ENCODE measurements around the gene PARPBP. TPM values are rescaled to one million over a fixed set of nuclear protein-coding genes. Genes with fewer than 3 reads are reported as not detected.

PARPBP gene
- total and polyA plus RNA-seq, 2 experiments from 2014 or later = 6.6 to 11.0 TPM

DNA sequence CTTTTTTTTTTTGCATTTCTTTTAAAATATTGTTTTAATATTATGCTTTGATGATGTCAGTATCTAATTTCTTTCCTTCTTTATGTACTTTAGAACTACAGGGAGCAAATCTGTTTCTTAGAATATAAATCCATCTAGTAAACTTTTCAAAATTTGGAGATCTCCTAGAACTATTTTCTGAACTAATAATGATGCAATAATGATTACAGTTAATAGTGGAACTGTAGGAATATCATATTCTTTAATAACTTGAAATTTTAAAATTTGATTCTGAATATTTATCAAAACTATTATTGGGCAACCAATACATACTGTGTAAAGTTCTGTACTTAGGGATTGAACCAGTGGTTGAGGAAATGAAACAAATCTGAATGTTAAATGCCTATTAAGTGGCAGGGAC lies 100.8 kb downstream of the PARPBP start:
- Histone ChIP-seq H3K36me3 (replicated peaks; ENCODE audit: insufficient read depth, low read depth) (no peaks in the 10 kb centered on the region), H4K20me1 (ENCODE audit: insufficient read depth, poor library complexity, severe bottlenecking) (no peaks in the 10 kb centered on the region), H3K27ac (no peak overlapping the region), H3K9me3 (ENCODE audit: low read depth) (no peaks in the 10 kb centered on the region), H3K9me2 (replicated peaks; ENCODE audit: insufficient read depth) (no peaks in the 10 kb centered on the region), H3K4me1 (ENCODE audit: insufficient read depth) (no peaks in the 10 kb centered on the region), H3K27me3 (no peaks in the 10 kb centered on the region), H3K4me3 (no peak overlapping the region), H2AFZ (no peak overlapping the region), H3K79me2 (no peaks in the 10 kb centered on the region), H3K4me2 (no peak overlapping the region)
- DNase-seq (ENCODE audit: low spot score) = no peak
- TF ChIP-seq EZH2phosphoT487 (IDR thresholded peaks at IDR 0.05; ENCODE audit: low read depth, severe bottlenecking, unreplicated experiment) (no peak), EZH2 (IDR thresholded peaks at IDR 0.05; ENCODE audit: borderline replicate concordance) (no peak)

DNA sequence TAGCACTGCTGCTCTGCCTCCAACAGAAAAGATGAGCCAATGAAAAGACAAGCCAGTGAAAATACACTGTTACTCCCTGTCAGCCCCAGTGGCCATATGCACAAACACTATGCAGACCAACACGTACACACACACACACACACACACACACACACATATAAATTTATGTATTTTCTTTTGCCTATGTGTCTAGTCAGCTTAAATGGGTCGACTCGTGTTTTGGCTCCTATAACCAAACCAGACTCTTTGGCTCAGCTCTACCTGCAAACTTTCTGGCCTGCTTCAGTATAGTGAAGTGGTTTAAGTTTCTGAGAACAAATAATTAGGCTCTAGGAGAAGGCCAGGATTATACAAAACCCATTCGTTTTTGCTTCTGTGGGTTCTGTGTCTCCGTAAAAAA lies 108.0 kb downstream of the PARPBP start:
- H3K27me3 ChIP-seq = no peaks in the 10 kb centered on the region
- H3K4me1 ChIP-seq (ENCODE audit: insufficient read depth) = no peaks in the 10 kb centered on the region
- no peak overlapping the region for H2AFZ ChIP-seq
- no peaks in the 10 kb centered on the region for H3K79me2 ChIP-seq
- no peaks in the 10 kb centered on the region for H3K9me3 ChIP-seq (ENCODE audit: low read depth)
- H3K27ac ChIP-seq = no peak overlapping the region
- no peak for DNase-seq (ENCODE audit: low spot score)
- TF ChIP-seq EZH2 (IDR thresholded peaks at IDR 0.05; ENCODE audit: borderline replicate concordance) = no peak
- TF ChIP-seq, protein P1, sequence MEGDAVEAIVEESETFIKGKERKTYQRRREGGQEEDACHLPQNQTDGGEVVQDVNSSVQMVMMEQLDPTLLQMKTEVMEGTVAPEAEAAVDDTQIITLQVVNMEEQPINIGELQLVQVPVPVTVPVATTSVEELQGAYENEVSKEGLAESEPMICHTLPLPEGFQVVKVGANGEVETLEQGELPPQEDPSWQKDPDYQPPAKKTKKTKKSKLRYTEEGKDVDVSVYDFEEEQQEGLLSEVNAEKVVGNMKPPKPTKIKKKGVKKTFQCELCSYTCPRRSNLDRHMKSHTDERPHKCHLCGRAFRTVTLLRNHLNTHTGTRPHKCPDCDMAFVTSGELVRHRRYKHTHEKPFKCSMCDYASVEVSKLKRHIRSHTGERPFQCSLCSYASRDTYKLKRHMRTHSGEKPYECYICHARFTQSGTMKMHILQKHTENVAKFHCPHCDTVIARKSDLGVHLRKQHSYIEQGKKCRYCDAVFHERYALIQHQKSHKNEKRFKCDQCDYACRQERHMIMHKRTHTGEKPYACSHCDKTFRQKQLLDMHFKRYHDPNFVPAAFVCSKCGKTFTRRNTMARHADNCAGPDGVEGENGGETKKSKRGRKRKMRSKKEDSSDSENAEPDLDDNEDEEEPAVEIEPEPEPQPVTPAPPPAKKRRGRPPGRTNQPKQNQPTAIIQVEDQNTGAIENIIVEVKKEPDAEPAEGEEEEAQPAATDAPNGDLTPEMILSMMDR (IDR thresholded peaks at IDR 0.05; ENCODE audit: poor library complexity) = no peak
- TF ChIP-seq EZH2phosphoT487 (IDR thresholded peaks at IDR 0.05; ENCODE audit: low read depth, severe bottlenecking, unreplicated experiment) = no peak
- no peaks in the 10 kb centered on the region for H4K20me1 ChIP-seq (ENCODE audit: insufficient read depth, poor library complexity, severe bottlenecking)
- no peak overlapping the region for H3K4me3 ChIP-seq
- WGBS (ENCODE audit: low lambda C conversion rate, missing lambda C conversion rate) = 82% methylated on average over 5 of the region's 5 CpGs
- H3K9me2 ChIP-seq (replicated peaks; ENCODE audit: insufficient read depth) = no peaks in the 10 kb centered on the region
- no peak overlapping the region for H3K4me2 ChIP-seq
- no peaks in the 10 kb centered on the region for H3K36me3 ChIP-seq (replicated peaks; ENCODE audit: insufficient read depth, low read depth)

DNA sequence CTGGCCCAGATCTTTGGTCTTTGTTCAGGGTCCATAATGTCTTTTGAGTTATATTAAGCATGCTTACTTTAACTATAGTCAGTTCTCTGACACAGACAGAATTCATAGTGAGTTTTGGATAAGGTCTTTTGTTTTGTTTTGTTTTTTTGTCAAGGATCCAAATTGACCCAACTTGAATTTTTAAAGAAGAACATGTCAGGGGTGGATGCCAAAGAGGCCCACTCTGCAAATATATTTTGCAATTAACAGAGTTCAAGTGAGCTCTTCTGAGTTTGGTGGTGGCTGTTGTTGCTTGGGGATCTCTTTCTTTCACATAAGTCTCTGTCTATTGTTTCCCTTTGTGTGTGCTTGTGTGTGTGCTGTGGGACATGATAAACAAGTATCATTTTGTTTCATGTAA lies 112.1 kb downstream of the PARPBP start:
- peak overlapping the region; percentile 50 for H3K27ac ChIP-seq
- no peak for TF ChIP-seq EZH2 (IDR thresholded peaks at IDR 0.05; ENCODE audit: borderline replicate concordance)
- no peak for TF ChIP-seq EZH2phosphoT487 (IDR thresholded peaks at IDR 0.05; ENCODE audit: low read depth, severe bottlenecking, unreplicated experiment)
- TF ChIP-seq, protein P1 (IDR thresholded peaks at IDR 0.05; ENCODE audit: poor library complexity) = no peak

DNA sequence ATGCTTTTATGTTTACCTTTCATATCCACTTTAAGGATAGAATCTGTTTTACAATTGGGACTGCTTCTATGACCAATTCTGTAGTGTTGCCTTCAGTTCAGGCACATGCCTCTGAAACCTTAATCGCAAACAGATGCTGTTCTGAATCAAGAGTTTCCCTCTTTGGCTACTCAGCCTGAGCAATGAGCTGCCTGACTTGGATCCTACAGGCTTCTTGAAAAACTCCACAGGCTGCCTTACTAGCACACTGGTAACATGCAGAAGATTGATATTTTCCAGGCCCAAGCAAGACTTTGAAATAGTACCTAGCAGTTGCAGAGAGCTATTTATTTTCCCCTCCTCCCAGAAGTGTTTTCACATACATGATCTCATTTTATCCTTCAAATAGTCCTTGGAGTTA lies 112.5 kb downstream of the PARPBP start:
- Histone ChIP-seq H3K4me3 (no peak overlapping the region), H3K4me2 (no peak overlapping the region), H3K36me3 (replicated peaks; ENCODE audit: insufficient read depth, low read depth) (no peaks in the 10 kb centered on the region), H3K9me2 (replicated peaks; ENCODE audit: insufficient read depth) (no peaks in the 10 kb centered on the region), H3K27ac (peak overlapping the region; percentile 54), H4K20me1 (ENCODE audit: insufficient read depth, poor library complexity, severe bottlenecking) (no peaks in the 10 kb centered on the region), H3K4me1 (ENCODE audit: insufficient read depth) (no peaks in the 10 kb centered on the region), H2AFZ (no peak overlapping the region), H3K9me3 (ENCODE audit: low read depth) (no peaks in the 10 kb centered on the region), H3K27me3 (no peaks in the 10 kb centered on the region), H3K79me2 (no peaks in the 10 kb centered on the region)
- 45% methylated on average over 1 of the region's 1 CpG for WGBS (ENCODE audit: low lambda C conversion rate, missing lambda C conversion rate)
- TF ChIP-seq, protein P1 (IDR thresholded peaks at IDR 0.05; ENCODE audit: poor library complexity) = no peak
- TF ChIP-seq EZH2phosphoT487 (IDR thresholded peaks at IDR 0.05; ENCODE audit: low read depth, severe bottlenecking, unreplicated experiment) = no peak
- TF ChIP-seq EZH2 (IDR thresholded peaks at IDR 0.05; ENCODE audit: borderline replicate concordance) = no peak
- peak; percentile 14 for DNase-seq (ENCODE audit: low spot score)

More for the DNA sequence above, 112.1 kb downstream of the PARPBP start:
- Histone ChIP-seq H3K27me3 (no peaks in the 10 kb centered on the region), H3K4me3 (no peak overlapping the region), H3K9me2 (replicated peaks; ENCODE audit: insufficient read depth) (no peaks in the 10 kb centered on the region), H2AFZ (no peak overlapping the region), H3K4me1 (ENCODE audit: insufficient read depth) (no peaks in the 10 kb centered on the region), H3K36me3 (replicated peaks; ENCODE audit: insufficient read depth, low read depth) (no peaks in the 10 kb centered on the region), H3K9me3 (ENCODE audit: low read depth) (no peaks in the 10 kb centered on the region), H3K79me2 (no peaks in the 10 kb centered on the region), H3K4me2 (no peak overlapping the region), H4K20me1 (ENCODE audit: insufficient read depth, poor library complexity, severe bottlenecking) (no peaks in the 10 kb centered on the region)
- no peak for DNase-seq (ENCODE audit: low spot score)

Data from hepatocyte (in vitro differentiated cells).